ENCODE data around the gene IFT25. TPM values are rescaled to one million over a fixed set of nuclear protein-coding genes. Genes with fewer than 3 reads are reported as not detected.

Gene IFT25
- total and polyA plus RNA-seq, 2 donors (not counting 3 experiments of a cell fraction or from before 2014, with no cell fraction given) = 13.0 to 34.0 TPM

DNA sequence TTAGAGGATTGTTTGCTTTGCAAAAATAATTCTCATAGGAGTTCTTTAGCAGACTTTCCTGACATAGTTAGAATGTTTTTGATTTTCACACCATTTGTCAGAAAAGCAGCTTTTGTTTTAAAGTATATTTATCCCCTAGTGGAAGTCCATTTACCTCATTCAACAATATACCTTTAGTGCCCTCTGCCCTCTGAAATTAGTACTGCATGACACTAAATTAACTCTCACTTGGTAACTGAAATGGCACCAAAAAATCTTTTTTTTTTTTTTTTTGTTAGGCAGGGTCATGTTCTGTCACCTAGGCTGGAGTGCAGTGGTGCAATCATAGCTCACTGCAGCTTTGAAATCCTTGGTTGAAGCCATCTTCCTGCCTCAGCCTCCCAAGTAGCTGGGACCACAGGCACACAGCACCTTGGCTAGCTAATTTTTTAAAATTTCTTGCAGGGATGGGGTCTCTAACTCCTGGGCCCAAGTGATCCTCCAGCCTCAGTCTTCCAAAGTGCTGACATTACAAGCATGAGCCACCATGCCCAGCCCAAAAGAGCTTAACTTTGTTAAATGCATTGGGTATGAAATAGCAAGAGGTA lies 14.3 kb upstream of the IFT25 start:
- dilution Hi-C loops (cut with MboI; ENCODE audit: extremely low pct_ligation_motif_present, low sequenced_read_pairs) (no loop called here), intact Hi-C loops (cut with micrococcal nuclease) (loop anchor here (1.0 to 5.0 kb wide), 2 partner anchors 98 to 472 kb away; no protein-coding TSS in a partner anchor)
- Histone ChIP-seq H3K27ac (ENCODE audit: insufficient read depth, low read depth, low read length) (no peak overlapping the region), H3K4me1 (ENCODE audit: control insufficient read depth, extremely low read depth, insufficient read depth, low read length) (peaks cover 7% of the 10 kb centered on the region), H3K4me2 (ENCODE audit: insufficient read depth, low read length) (no peak overlapping the region), H3K4me3 (replicated peaks in 1 of 3; ENCODE audit: insufficient read depth in 1 of 3, low read depth in 1 of 3, low read length in 3 of 3) (no peak overlapping the region), H3K9me3 (replicated peaks; ENCODE audit: control insufficient read depth, insufficient read depth, low read length) (no peaks in the 10 kb centered on the region), H2AFZ (ENCODE audit: low read depth, low read length) (no peak overlapping the region), H3K9ac (replicated peaks; ENCODE audit: extremely low read depth, insufficient read depth, low read length) (no peak overlapping the region), H4K20me1 (replicated peaks; ENCODE audit: control insufficient read depth, extremely low read depth, insufficient read depth, low read length) (no peaks in the 10 kb centered on the region), H3K27me3 (ENCODE audit: control insufficient read depth in 2 of 2, insufficient read depth in 2 of 2, low read length in 2 of 2) (no peaks in the 10 kb centered on the region), H3K9me1 (replicated peaks; ENCODE audit: control insufficient read depth, extremely low read depth, insufficient read depth, low read length) (no peaks in the 10 kb centered on the region), H3K36me3 (ENCODE audit: control insufficient read depth in 2 of 2, extremely low read depth in 1 of 2, insufficient read depth in 2 of 2, low read length in 2 of 2) (peaks cover 19 to 23% of the 10 kb centered on the region in 2 experiments), H3K79me2 (ENCODE audit: control insufficient read depth, insufficient read depth, low read length) (no peaks in the 10 kb centered on the region)
- ChIA-PET POLR2A (no interaction called here), CTCF (interaction anchor here (0.6 to 4.5 kb wide), 26 partner anchors 11 to 474 kb away, joined by 3 to 67 read pairs (median 4); partner anchors contain the start of genes DIO1, IFT25 and YIPF1)
- TF ChIP-seq POLR2A (IDR thresholded peaks at IDR 0.05; ENCODE audit: low read depth, low read length) = no peak
- TF ChIP-seq, protein P1, sequence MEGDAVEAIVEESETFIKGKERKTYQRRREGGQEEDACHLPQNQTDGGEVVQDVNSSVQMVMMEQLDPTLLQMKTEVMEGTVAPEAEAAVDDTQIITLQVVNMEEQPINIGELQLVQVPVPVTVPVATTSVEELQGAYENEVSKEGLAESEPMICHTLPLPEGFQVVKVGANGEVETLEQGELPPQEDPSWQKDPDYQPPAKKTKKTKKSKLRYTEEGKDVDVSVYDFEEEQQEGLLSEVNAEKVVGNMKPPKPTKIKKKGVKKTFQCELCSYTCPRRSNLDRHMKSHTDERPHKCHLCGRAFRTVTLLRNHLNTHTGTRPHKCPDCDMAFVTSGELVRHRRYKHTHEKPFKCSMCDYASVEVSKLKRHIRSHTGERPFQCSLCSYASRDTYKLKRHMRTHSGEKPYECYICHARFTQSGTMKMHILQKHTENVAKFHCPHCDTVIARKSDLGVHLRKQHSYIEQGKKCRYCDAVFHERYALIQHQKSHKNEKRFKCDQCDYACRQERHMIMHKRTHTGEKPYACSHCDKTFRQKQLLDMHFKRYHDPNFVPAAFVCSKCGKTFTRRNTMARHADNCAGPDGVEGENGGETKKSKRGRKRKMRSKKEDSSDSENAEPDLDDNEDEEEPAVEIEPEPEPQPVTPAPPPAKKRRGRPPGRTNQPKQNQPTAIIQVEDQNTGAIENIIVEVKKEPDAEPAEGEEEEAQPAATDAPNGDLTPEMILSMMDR (IDR thresholded peaks at IDR 0.05; ENCODE audit: extremely low read depth in 1 of 2, insufficient read depth in 1 of 2, low read depth in 1 of 2, low read length in 2 of 2) = peak; percentile 19 to 25
- BruUV-seq (replicated peaks) = no TSS peak
- FAIRE-seq (peak; percentile 47), DNase-seq (ENCODE audit: low read depth, low spot score) (peak; percentile 28)

DNA sequence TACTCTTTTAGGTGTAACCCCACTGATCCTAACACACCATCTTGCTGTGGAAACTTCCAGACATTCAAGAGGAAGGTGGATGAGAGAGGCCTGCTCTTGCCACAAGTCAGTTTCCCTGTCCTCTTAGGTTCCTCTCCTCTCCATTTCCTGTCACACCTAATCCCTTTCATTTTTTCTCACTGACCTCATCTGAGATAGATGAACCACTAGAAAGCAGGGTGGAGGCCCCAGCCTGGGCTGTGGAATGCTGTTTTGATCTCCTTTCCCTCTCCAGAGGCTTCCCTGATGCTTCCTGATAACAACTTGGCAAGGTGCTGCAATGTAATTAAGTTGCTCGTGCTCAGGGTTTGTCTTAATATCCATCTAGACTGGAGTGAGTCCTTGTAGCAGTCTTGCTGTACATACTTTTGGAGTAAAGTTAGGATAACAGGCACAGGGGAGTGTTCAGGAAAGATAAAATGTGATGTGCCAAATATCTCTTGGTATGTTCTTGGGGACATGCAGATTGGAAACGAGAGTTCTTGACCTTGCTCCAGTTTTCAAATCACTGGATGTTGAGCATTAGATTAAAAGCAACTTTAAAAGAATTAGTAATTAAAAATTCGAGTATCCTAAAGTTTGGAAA lies 11.8 kb upstream of the IFT25 start:
- H3K27ac ChIP-seq (ENCODE audit: insufficient read depth, low read depth, low read length) = no peak overlapping the region
- H3K79me2 ChIP-seq (ENCODE audit: control insufficient read depth, insufficient read depth, low read length) = no peaks in the 10 kb centered on the region
- H3K4me3 ChIP-seq (replicated peaks in 1 of 3; ENCODE audit: insufficient read depth in 1 of 3, low read depth in 1 of 3, low read length in 3 of 3) = no peak overlapping the region
- ChIA-PET CTCF (interaction anchor here (1.8 to 3.3 kb wide), 3 partner anchors 11 to 79 kb away, joined by 4 to 54 read pairs (median 12); partner anchors contain the start of genes IFT25 and LRRC42), POLR2A (no interaction called here)
- no peaks in the 10 kb centered on the region for H4K20me1 ChIP-seq (replicated peaks; ENCODE audit: control insufficient read depth, extremely low read depth, insufficient read depth, low read length)
- H3K9me3 ChIP-seq (replicated peaks; ENCODE audit: control insufficient read depth, insufficient read depth, low read length) = no peaks in the 10 kb centered on the region
- H3K36me3 ChIP-seq (ENCODE audit: control insufficient read depth in 2 of 2, extremely low read depth in 1 of 2, insufficient read depth in 2 of 2, low read length in 2 of 2) = peaks cover 14 to 15% of the 10 kb centered on the region in 2 experiments
- intact Hi-C loops (cut with micrococcal nuclease) = loop anchor here (5.0 kb wide), 1 partner anchor 470 kb away; no protein-coding TSS in a partner anchor
- peaks cover 7% of the 10 kb centered on the region for H3K4me1 ChIP-seq (ENCODE audit: control insufficient read depth, extremely low read depth, insufficient read depth, low read length)
- DNase-seq (ENCODE audit: low read depth, low spot score) (no peak), FAIRE-seq (peak; percentile 43)
- no peak overlapping the region for H3K4me2 ChIP-seq (ENCODE audit: insufficient read depth, low read length)
- no TSS peak for BruUV-seq (replicated peaks)
- H2AFZ ChIP-seq (ENCODE audit: low read depth, low read length) = no peak overlapping the region
- dilution Hi-C loops (cut with MboI; ENCODE audit: extremely low pct_ligation_motif_present, low sequenced_read_pairs) = no loop called here
- no peaks in the 10 kb centered on the region for H3K9me1 ChIP-seq (replicated peaks; ENCODE audit: control insufficient read depth, extremely low read depth, insufficient read depth, low read length)
- H3K27me3 ChIP-seq (ENCODE audit: control insufficient read depth in 2 of 2, insufficient read depth in 2 of 2, low read length in 2 of 2) = no peaks in the 10 kb centered on the region
- H3K9ac ChIP-seq (replicated peaks; ENCODE audit: extremely low read depth, insufficient read depth, low read length) = no peak overlapping the region
- TF ChIP-seq POLR2A (IDR thresholded peaks at IDR 0.05; ENCODE audit: low read depth, low read length) (no peak), JUN (IDR thresholded peaks at IDR 0.05; ENCODE audit: borderline replicate concordance, insufficient read depth, insufficient read length, low read depth) (no peak), MYC (IDR thresholded peaks at IDR 0.05; ENCODE audit: low read depth, low read length) (no peak), GATA2 (IDR thresholded peaks at IDR 0.05; ENCODE audit: insufficient read depth, insufficient read length, low read depth, low read length) (no peak), POLR2AphosphoS5 (IDR thresholded peaks at IDR 0.05; ENCODE audit: insufficient read depth, low read depth, low read length) (no peak), FOS (IDR thresholded peaks at IDR 0.05; ENCODE audit: borderline replicate concordance, insufficient read depth, low read length) (no peak), EZH2 (IDR thresholded peaks at IDR 0.05; ENCODE audit: borderline replicate concordance, low read depth, low read length, severe bottlenecking) (no peak)
- TF ChIP-seq, protein P1 (IDR thresholded peaks at IDR 0.05; ENCODE audit: extremely low read depth in 1 of 2, insufficient read depth in 1 of 2, low read depth in 1 of 2, low read length in 2 of 2) = no peak
- TF ChIP-seq, protein P2, sequence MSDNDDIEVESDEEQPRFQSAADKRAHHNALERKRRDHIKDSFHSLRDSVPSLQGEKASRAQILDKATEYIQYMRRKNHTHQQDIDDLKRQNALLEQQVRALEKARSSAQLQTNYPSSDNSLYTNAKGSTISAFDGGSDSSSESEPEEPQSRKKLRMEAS (IDR thresholded peaks at IDR 0.05; ENCODE audit: insufficient read depth, insufficient read length) = no peak

All from endothelial cell of umbilical vein (primary cell).